Neuronal stem cell (in vitro differentiated cells): ENCODE data around the gene SMC6.
A peak's percentile ranks its signal among the peaks of the same experiment; 100 is the strongest.

Experiments
- DNase-seq: peaks from one replicate; pipeline ENCODE4 v3.0.0-alpha.2; 2013; ENCODE audit warnings: low spot score
- H2AFZ ChIP-seq: one replicate; pipeline ENCODE4 v1.6.1; 2013; ENCODE audit warnings: mild to moderate bottlenecking, low read length, inconsistent platforms
- H2AK5ac ChIP-seq: 2 replicates; pipeline ENCODE4 v1.6.1; 2013; ENCODE audit warnings: low read depth, mild to moderate bottlenecking, inconsistent platforms, low read length, moderate library complexity, mixed read lengths
- H2BK120ac ChIP-seq: 2 replicates; pipeline ENCODE4 v1.6.1; 2013; ENCODE audit warnings: low read depth, mild to moderate bottlenecking, inconsistent platforms, low read length, moderate library complexity, mixed read lengths
- H2BK12ac ChIP-seq: one replicate; pipeline ENCODE4 v1.6.1; 2013; ENCODE audit warnings: low read length, inconsistent platforms
- H2BK15ac ChIP-seq: 2 replicates; pipeline ENCODE4 v1.6.1; 2013; ENCODE audit warnings: mild to moderate bottlenecking, low read length, inconsistent platforms, mixed read lengths
- H2BK5ac ChIP-seq: one replicate; pipeline ENCODE4 v1.6.1; 2013; ENCODE audit warnings: inconsistent platforms, mild to moderate bottlenecking, low read length, moderate library complexity
- H3K14ac ChIP-seq: one replicate; pipeline ENCODE4 v1.6.1; 2013; ENCODE audit warnings: low read length, inconsistent platforms
- H3K18ac ChIP-seq: 2 replicates; pipeline ENCODE4 v1.6.1; 2013; ENCODE audit warnings: low read length, inconsistent platforms
- H3K23ac ChIP-seq: 2 replicates; pipeline ENCODE4 v1.6.1; 2013; ENCODE audit warnings: low read depth, mild to moderate bottlenecking, mixed read lengths, low read length, inconsistent platforms; ENCODE audit not compliant: poor library complexity
- H3K27ac ChIP-seq: replicated peaks from 3 replicates; pipeline ENCODE4 v1.5.1; 2013; ENCODE audit warnings: low read length, inconsistent platforms
- H3K27me3 ChIP-seq, 3 experiments: 2 replicates each; pipeline ENCODE4 v1.6.1; 2013; ENCODE audit warnings: low read length in 3 of 3, mild to moderate bottlenecking in 2 of 3, inconsistent platforms in 1 of 3, low read depth in 1 of 3, mixed read lengths in 1 of 3, moderate library complexity in 1 of 3; ENCODE audit not compliant: control insufficient read depth in 3 of 3, insufficient read depth in 3 of 3
- H3K36me3 ChIP-seq, 2 donors: replicated peaks in 1 of 2; 2 replicates each; pipeline ENCODE4 v1.6.1; 2013; ENCODE audit warnings: low read length in 2 of 2; ENCODE audit not compliant: control insufficient read depth in 2 of 2, insufficient read depth in 2 of 2
- H3K4ac ChIP-seq: 2 replicates; pipeline ENCODE4 v1.6.1; 2013; ENCODE audit warnings: inconsistent platforms, mild to moderate bottlenecking, low read length, moderate library complexity
- H3K4me1 ChIP-seq, 2 donors: 1 replicate in 1 of 2; 2 replicates in 1 of 2; pipeline ENCODE4 v1.6.1; 2013; ENCODE audit warnings: low read length in 2 of 2, low read depth in 1 of 2; ENCODE audit not compliant: control insufficient read depth in 2 of 2, insufficient read depth in 1 of 2
- H3K4me2 ChIP-seq: one replicate; pipeline ENCODE4 v1.6.1; 2013; ENCODE audit warnings: mild to moderate bottlenecking, low read length, inconsistent platforms; ENCODE audit not compliant: insufficient read depth, poor library complexity, severe bottlenecking
- H3K4me3 ChIP-seq, 2 donors: 2 replicates each; pipeline ENCODE4 v1.5.1; 2013; ENCODE audit warnings: low read length in 2 of 2, mild to moderate bottlenecking in 2 of 2, inconsistent platforms in 1 of 2, moderate library complexity in 1 of 2
- H3K79me1 ChIP-seq: one replicate; pipeline ENCODE4 v1.6.1; 2013; ENCODE audit warnings: low read depth, mild to moderate bottlenecking, inconsistent platforms, low read length, moderate library complexity
- H3K9ac ChIP-seq: one replicate; pipeline ENCODE4 v1.6.1; 2013; ENCODE audit warnings: mild to moderate bottlenecking, low read depth, low read length, inconsistent platforms; ENCODE audit not compliant: poor library complexity
- H3K9me3 ChIP-seq, 2 donors: replicated peaks in 1 of 2; 2 replicates each; pipeline versions ENCODE3 to v1.6.1; 2013; ENCODE audit warnings: low read length in 2 of 2, mild to moderate bottlenecking in 2 of 2, inconsistent platforms in 1 of 2, low read depth in 1 of 2, mixed read lengths in 1 of 2, moderate library complexity in 1 of 2; ENCODE audit not compliant: control insufficient read depth in 2 of 2, insufficient read depth in 1 of 2
- H4K8ac ChIP-seq: one replicate; pipeline ENCODE4 v1.6.1; 2013; ENCODE audit warnings: low read depth, mild to moderate bottlenecking, inconsistent platforms, low read length, moderate library complexity
- H4K91ac ChIP-seq: one replicate; pipeline ENCODE4 v1.6.1; 2013; ENCODE audit warnings: low read length, low read depth, mild to moderate bottlenecking, inconsistent platforms; ENCODE audit not compliant: poor library complexity
- WGBS, 2 donors: extraction: QIAGEN DNeasy Blood & Tissue Kit; methylation state at CpG; one replicate each; pipeline ENCODE4 v1.1.7; 2013; ENCODE audit warnings: missing lambda C conversion rate in 2 of 2, mixed read lengths in 1 of 2; ENCODE audit not compliant: insufficient read length in 2 of 2, insufficient replicate concordance in 1 of 2; ENCODE audit errors: extremely low coverage in 2 of 2; 5-methylcytosine and 5-hydroxymethylcytosine counted together

SMC6 gene

DNA sequence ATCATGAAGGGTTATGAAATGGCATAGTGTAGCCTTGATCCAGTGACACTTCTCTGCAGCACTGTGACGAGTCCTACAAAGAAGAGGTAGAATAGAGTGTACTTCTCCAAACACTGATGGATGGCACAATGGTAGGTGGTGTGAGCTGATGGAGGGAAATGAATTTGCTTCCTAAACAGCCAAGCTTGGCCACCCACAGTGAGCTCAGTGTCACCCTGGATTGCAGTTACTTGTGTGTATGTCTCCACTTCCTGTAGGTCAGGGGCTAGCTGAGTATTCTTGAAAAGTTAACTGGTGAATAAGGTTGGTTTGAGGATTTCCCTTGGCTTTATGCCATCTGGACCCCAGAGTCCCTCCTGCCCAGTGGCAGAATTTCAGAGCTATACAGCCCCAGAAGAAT, 137.2 kb downstream of the SMC6 start:
- no peak overlapping the region for H2BK120ac ChIP-seq
- H3K36me3 ChIP-seq: no peaks in the 10 kb centered on the region
- H3K27ac ChIP-seq: no peak overlapping the region
- H3K9ac ChIP-seq: no peak overlapping the region
- no peak overlapping the region for H2BK5ac ChIP-seq
- H2AFZ ChIP-seq: no peak overlapping the region
- no peak overlapping the region for H3K18ac ChIP-seq
- no peak overlapping the region for H3K4ac ChIP-seq
- WGBS, 2 donors: no CpG with 5 or more reads among the region's 1 CpG
- no peak overlapping the region for H3K14ac ChIP-seq
- no peak overlapping the region for H3K4me2 ChIP-seq
- no peak overlapping the region for H2AK5ac ChIP-seq
- H3K4me1 ChIP-seq: peaks cover 0 to 3% of the 10 kb centered on the region in 2 donors
- no peak overlapping the region for H3K23ac ChIP-seq
- H2BK12ac ChIP-seq: no peak overlapping the region
- no peak overlapping the region for H3K4me3 ChIP-seq
- H2BK15ac ChIP-seq: no peak overlapping the region
- no peaks in the 10 kb centered on the region for H3K27me3 ChIP-seq
- no peak overlapping the region for H4K91ac ChIP-seq
- DNase-seq: no peak
- H3K9me3 ChIP-seq: no peaks in the 10 kb centered on the region
- no peaks in the 10 kb centered on the region for H3K79me1 ChIP-seq
- no peak overlapping the region for H4K8ac ChIP-seq

DNA sequence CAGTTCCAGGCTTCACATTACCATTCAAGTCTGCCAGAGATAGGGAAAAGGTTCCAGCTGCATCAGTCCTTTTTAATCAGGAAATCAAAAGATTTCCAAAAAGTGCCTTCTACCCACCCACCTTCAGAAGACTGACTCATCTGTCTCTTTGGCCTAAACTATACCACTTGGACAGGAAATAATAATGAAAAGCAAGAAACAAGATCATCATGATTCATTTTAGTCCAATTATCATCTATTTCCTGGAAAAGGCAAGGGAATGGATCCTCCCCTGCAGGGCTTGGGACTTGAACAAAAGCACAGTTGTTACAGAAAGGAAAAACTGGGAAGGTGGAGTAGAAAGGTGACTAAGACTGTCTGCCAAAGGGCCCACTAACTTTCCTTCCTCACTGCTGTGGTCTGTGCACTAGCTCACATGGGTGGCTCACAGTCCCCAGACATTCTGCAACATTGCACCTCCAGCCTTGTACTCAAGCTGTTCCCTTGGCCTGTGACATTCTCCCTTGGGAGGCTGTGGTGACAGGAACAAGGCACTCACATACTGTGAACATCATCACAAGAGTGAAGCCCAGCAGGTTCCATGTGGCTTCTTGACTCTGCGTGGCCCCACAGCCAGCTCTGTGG, 137.8 kb downstream of the SMC6 start:
- Histone ChIP-seq H2BK12ac (no peak overlapping the region), H2AFZ (no peak overlapping the region), H3K4ac (no peak overlapping the region), H2BK120ac (no peak overlapping the region), H3K4me1 (peaks cover 0 to 3% of the 10 kb centered on the region in 2 donors), H3K4me3 (no peak overlapping the region), H4K8ac (no peak overlapping the region), H3K79me1 (no peaks in the 10 kb centered on the region), H3K23ac (no peak overlapping the region), H3K36me3 (no peaks in the 10 kb centered on the region), H3K18ac (no peak overlapping the region), H3K9ac (no peak overlapping the region), H3K4me2 (no peak overlapping the region), H3K9me3 (no peaks in the 10 kb centered on the region), H4K91ac (no peak overlapping the region), H2BK15ac (no peak overlapping the region), H3K14ac (no peak overlapping the region), H3K27ac (no peak overlapping the region), H2BK5ac (no peak overlapping the region), H3K27me3 (no peaks in the 10 kb centered on the region), H2AK5ac (no peak overlapping the region)
- WGBS, 2 donors: no CpG with 5 or more reads among the region's 1 CpG
- no peak for DNase-seq

DNA sequence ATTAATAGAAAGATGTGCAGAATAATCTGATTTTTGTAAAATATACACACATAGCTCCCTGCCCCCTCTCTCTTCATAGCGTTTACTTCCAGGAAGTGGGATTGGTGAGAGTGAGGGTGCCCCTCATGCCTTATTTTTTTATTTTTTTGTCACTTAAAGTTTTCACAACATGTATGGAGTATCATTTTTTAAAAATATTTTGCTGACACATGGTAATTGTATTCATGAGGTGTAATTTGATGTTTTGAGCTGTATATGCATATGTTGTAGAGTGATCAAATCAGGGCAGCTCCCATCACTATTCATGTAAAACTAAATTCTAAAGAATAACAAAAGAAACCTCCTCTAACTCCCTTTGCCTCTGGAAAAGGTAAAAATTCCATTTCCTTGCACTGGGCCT, 138.5 kb downstream of the SMC6 start:
- no peak for DNase-seq
- Histone ChIP-seq H3K27me3 (no peaks in the 10 kb centered on the region), H4K91ac (no peak overlapping the region), H2BK120ac (no peak overlapping the region), H2BK15ac (no peak overlapping the region), H3K9ac (no peak overlapping the region), H2AFZ (no peak overlapping the region), H3K79me1 (no peaks in the 10 kb centered on the region), H3K27ac (no peak overlapping the region), H3K18ac (no peak overlapping the region), H3K4me2 (no peak overlapping the region), H3K36me3 (no peaks in the 10 kb centered on the region), H3K4ac (no peak overlapping the region), H2BK12ac (no peak overlapping the region), H3K9me3 (no peaks in the 10 kb centered on the region), H2AK5ac (no peak overlapping the region), H3K23ac (no peak overlapping the region), H3K4me3 (no peak overlapping the region), H3K4me1 (no peaks in the 10 kb centered on the region), H3K14ac (no peak overlapping the region), H2BK5ac (no peak overlapping the region), H4K8ac (no peak overlapping the region)
- WGBS, 2 donors: no CpG with 5 or more reads among the region's 1 CpG

DNA sequence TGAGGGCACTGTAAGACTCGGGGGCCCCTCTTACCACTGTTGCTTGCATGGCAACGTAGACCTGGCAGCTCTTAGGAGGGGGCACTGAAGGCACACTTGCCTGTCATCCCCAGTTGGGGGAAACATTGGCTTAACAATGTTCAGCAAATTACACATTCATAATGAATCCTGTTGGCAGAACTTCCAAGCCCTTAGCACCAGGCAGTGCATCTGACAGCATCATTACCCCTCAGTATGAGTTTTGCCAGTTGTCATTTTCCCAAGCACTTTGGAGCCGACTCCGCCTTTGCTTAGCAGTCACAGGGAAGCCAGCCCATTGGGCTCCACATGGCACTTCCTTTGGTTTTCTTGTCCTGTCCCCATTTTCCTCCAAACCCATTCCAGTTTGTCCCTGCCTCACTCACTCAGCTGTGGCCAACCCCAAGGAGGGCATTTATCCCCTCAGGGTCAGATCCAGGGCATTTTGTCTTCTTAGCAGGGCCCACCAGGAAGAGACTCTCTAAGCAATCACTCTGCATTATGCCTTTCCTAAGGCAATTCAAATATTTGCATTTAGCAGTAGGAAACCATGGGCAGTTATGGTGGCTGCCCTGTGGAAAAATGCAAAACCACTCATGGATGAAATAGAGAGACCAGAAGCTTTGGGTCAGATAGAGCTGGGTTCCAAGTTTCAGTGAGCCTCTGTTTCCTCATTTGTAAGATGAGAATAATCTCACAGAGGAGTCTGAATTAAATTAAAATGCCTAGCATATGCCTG, 139.3 kb downstream of the SMC6 start:
- H3K4me2 ChIP-seq: no peak overlapping the region
- no peak for DNase-seq
- H2BK12ac ChIP-seq: no peak overlapping the region
- H2AFZ ChIP-seq: peak overlapping the region; percentile 59
- H2BK5ac ChIP-seq: no peak overlapping the region
- no peaks in the 10 kb centered on the region for H3K27me3 ChIP-seq
- no peak overlapping the region for H2BK15ac ChIP-seq
- no peak overlapping the region for H3K9ac ChIP-seq
- no CpG with 5 or more reads among the region's 4 CpGs for WGBS, 2 donors
- no peaks in the 10 kb centered on the region for H3K9me3 ChIP-seq
- H2BK120ac ChIP-seq: no peak overlapping the region
- no peaks in the 10 kb centered on the region for H3K36me3 ChIP-seq
- no peak overlapping the region for H3K27ac ChIP-seq
- no peak overlapping the region for H4K91ac ChIP-seq
- no peak overlapping the region for H3K23ac ChIP-seq
- H3K14ac ChIP-seq: no peak overlapping the region
- no peak overlapping the region for H3K18ac ChIP-seq
- H3K4ac ChIP-seq: no peak overlapping the region
- no peaks in the 10 kb centered on the region for H3K4me1 ChIP-seq
- H4K8ac ChIP-seq: no peak overlapping the region
- no peak overlapping the region for H2AK5ac ChIP-seq
- no peak overlapping the region for H3K4me3 ChIP-seq
- no peaks in the 10 kb centered on the region for H3K79me1 ChIP-seq
